ENCODE measurements around the gene PXDC1. TPM values are rescaled to one million over a fixed set of nuclear protein-coding genes. Genes with fewer than 3 reads are reported as not detected.

The PXDC1 gene
- total RNA-seq, 2 experiments from 2014 or later, result 0.17 to 0.27 TPM

GRCh38 chr6:3788408-3789017 is 37.0 kb upstream of the PXDC1 start:
- ChIA-PET POLR2A (interaction anchor here (1.1 kb wide), 1 partner anchor 59 kb away, joined by 3 read pairs; no protein-coding TSS in a partner anchor), CTCF (no interaction called here)
- H3K27ac ChIP-seq (ENCODE audit: low read depth in 1 of 2, low read length in 2 of 2), result no peak overlapping the region
- ATAC-seq (ENCODE audit: poor library complexity), result no peak
- no peaks in the 10 kb centered on the region for H3K36me3 ChIP-seq (ENCODE audit: insufficient read depth, low read length)
- H3K4me1 Mint-ChIP-seq (ENCODE audit: low read depth), result no peaks in the 10 kb centered on the region
- no peaks in the 10 kb centered on the region for H3K27me3 ChIP-seq (ENCODE audit: control insufficient read depth in 1 of 2, insufficient read depth in 2 of 2, low read length in 2 of 2)
- no peak overlapping the region for H3K4me3 ChIP-seq (ENCODE audit: low read length)
- no peaks in the 10 kb centered on the region for H3K27me3 Mint-ChIP-seq
- H3K4me3 Mint-ChIP-seq, result no peak overlapping the region
- no peaks in the 10 kb centered on the region for H3K36me3 Mint-ChIP-seq (ENCODE audit: low read depth)
- intact Hi-C loops (cut with DNase I, micrococcal nuclease), result no loop called here
- no peaks in the 10 kb centered on the region for H3K4me1 ChIP-seq (ENCODE audit: insufficient read depth, low read length)
- DNase-seq, result no peak
- H3K9me3 Mint-ChIP-seq, result no peaks in the 10 kb centered on the region
- no peak for TF ChIP-seq CTCF (IDR thresholded peaks at IDR 0.05)
- no peaks in the 10 kb centered on the region for H3K9me3 ChIP-seq (ENCODE audit: control insufficient read depth in 1 of 2, insufficient read depth in 1 of 2, low read length in 2 of 2)
- H3K27ac Mint-ChIP-seq, result no peak overlapping the region

- no peak overlapping the region for H3K27ac Mint-ChIP-seq
- no peak for TF ChIP-seq CTCF (IDR thresholded peaks at IDR 0.05)
- DNase-seq (no peak), ATAC-seq (ENCODE audit: poor library complexity) (no peak)
- Histone ChIP-seq H3K4me3 (ENCODE audit: low read length) (no peak overlapping the region), H3K27ac (ENCODE audit: low read depth in 1 of 2, low read length in 2 of 2) (no peak overlapping the region), H3K9me3 (ENCODE audit: control insufficient read depth in 1 of 2, insufficient read depth in 1 of 2, low read length in 2 of 2) (no peaks in the 10 kb centered on the region), H3K36me3 (ENCODE audit: insufficient read depth, low read length) (no peaks in the 10 kb centered on the region), H3K4me1 (ENCODE audit: insufficient read depth, low read length) (no peaks in the 10 kb centered on the region), H3K27me3 (ENCODE audit: control insufficient read depth in 1 of 2, insufficient read depth in 2 of 2, low read length in 2 of 2) (no peaks in the 10 kb centered on the region)
- no peaks in the 10 kb centered on the region for H3K9me3 Mint-ChIP-seq
- ChIA-PET POLR2A (no interaction called here), CTCF (no interaction called here)
- H3K36me3 Mint-ChIP-seq (ENCODE audit: low read depth), result no peaks in the 10 kb centered on the region
- H3K27me3 Mint-ChIP-seq, result no peaks in the 10 kb centered on the region
- no peak overlapping the region for H3K4me3 Mint-ChIP-seq
- no peaks in the 10 kb centered on the region for H3K4me1 Mint-ChIP-seq (ENCODE audit: low read depth)
- intact Hi-C loops (cut with DNase I, micrococcal nuclease), result no loop called here
Measured at GRCh38 chr6:3786141-3786540, 34.6 kb upstream of the PXDC1 start.

GRCh38 chr6:3785745-3786098 is 34.2 kb upstream of the PXDC1 start:
- CTCF ChIA-PET, result no interaction called here

More at GRCh38 chr6:3785745-3786098, 34.2 kb upstream of the PXDC1 start:
- no peak overlapping the region for H3K4me3 Mint-ChIP-seq
- no peak for TF ChIP-seq CTCF (IDR thresholded peaks at IDR 0.05)
- no peaks in the 10 kb centered on the region for H3K36me3 ChIP-seq (ENCODE audit: insufficient read depth, low read length)
- no peaks in the 10 kb centered on the region for H3K9me3 Mint-ChIP-seq
- H3K4me1 Mint-ChIP-seq (ENCODE audit: low read depth), result no peaks in the 10 kb centered on the region
- H3K27ac ChIP-seq (ENCODE audit: low read depth in 1 of 2, low read length in 2 of 2), result no peak overlapping the region
- H3K27me3 Mint-ChIP-seq, result no peaks in the 10 kb centered on the region
- no peaks in the 10 kb centered on the region for H3K9me3 ChIP-seq (ENCODE audit: control insufficient read depth in 1 of 2, insufficient read depth in 1 of 2, low read length in 2 of 2)
- intact Hi-C loops (cut with DNase I, micrococcal nuclease), result no loop called here
- no peak overlapping the region for H3K4me3 ChIP-seq (ENCODE audit: low read length)
- no peak for DNase-seq
- no peaks in the 10 kb centered on the region for H3K27me3 ChIP-seq (ENCODE audit: control insufficient read depth in 1 of 2, insufficient read depth in 2 of 2, low read length in 2 of 2)
- no peak for ATAC-seq (ENCODE audit: poor library complexity)
- POLR2A ChIA-PET, result no interaction called here
- H3K4me1 ChIP-seq (ENCODE audit: insufficient read depth, low read length), result no peaks in the 10 kb centered on the region
- H3K36me3 Mint-ChIP-seq (ENCODE audit: low read depth), result no peaks in the 10 kb centered on the region
- H3K27ac Mint-ChIP-seq, result no peak overlapping the region

Data from CD4-positive, alpha-beta T cell (primary cell).